Dendritic cell treated with granulocyte-macrophage colony-stimulating factor and Interleukin-4, amounts not matched to agents 40 ng/mL and 50 ng/mL, for 4 days (primary cell): ENCODE measurements around the gene AUTS2.
"Not testable (repeated sequence)": the region's sequence is repeated elsewhere in the genome, so short reads cannot be mapped to it uniquely, and the experiment has no call there.

Experiments used
- H3K27ac Mint-ChIP-seq: one replicate; pipeline ENCODE4 v1.8.0; 2022; ENCODE audit warnings: mild to moderate bottlenecking, mixed read lengths
- H3K27me3 Mint-ChIP-seq: one replicate; pipeline ENCODE4 v1.8.0; 2022; ENCODE audit warnings: mild to moderate bottlenecking, mixed read lengths
- H3K36me3 Mint-ChIP-seq: one replicate; pipeline ENCODE4 v1.8.0; 2022; ENCODE audit warnings: low read depth, mixed read lengths
- H3K4me1 Mint-ChIP-seq: one replicate; pipeline ENCODE4 v1.8.0; 2022; ENCODE audit warnings: low read depth, mixed read lengths
- H3K4me3 Mint-ChIP-seq: one replicate; pipeline ENCODE4 v1.8.0; 2022; ENCODE audit warnings: mild to moderate bottlenecking, moderate library complexity, mixed read lengths
- H3K9me3 Mint-ChIP-seq: one replicate; pipeline ENCODE4 v1.8.0; 2022; ENCODE audit warnings: mixed read lengths
- intact Hi-C: fragments of 100-400 bp; cut with micrococcal nuclease; formaldehyde crosslinking; loops from one replicate; pipeline ENCODE4 v1.15.0; 2022

AUTS2 gene

DNA sequence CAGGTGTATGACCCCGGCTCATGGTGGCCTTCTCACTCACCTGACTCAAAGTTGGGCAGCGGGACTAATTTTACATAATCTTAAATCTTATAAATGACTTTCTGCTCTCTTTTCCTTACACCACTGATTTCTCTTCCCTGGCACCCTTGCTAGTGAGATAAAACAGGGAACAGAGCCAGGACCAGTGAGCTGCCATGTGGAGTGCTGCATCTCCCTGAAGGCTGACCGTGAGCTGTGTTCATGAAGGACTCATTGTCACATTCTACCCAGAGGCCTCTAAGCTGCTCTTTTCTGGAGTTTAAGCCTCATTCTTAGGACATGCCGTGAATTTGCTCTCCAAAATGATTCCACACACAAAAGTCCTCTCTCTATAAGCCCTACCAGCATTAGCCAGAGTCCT is 762.3 kb downstream of the AUTS2 start:
- H3K27ac Mint-ChIP-seq = no peak overlapping the region
- H3K27me3 Mint-ChIP-seq = no peaks in the 10 kb centered on the region
- H3K9me3 Mint-ChIP-seq = no peaks in the 10 kb centered on the region
- peaks cover 24% of the 10 kb centered on the region for H3K4me1 Mint-ChIP-seq
- intact Hi-C loops = loop anchor here (5.0 kb wide), 1 partner anchor 183 kb away; no protein-coding TSS in a partner anchor
- H3K4me3 Mint-ChIP-seq = no peak overlapping the region
- no peaks in the 10 kb centered on the region for H3K36me3 Mint-ChIP-seq

- Mint-ChIP-seq H3K36me3 (no peaks in the 10 kb centered on the region), H3K4me3 (no peak overlapping the region), H3K9me3 (no peaks in the 10 kb centered on the region), H3K4me1 (peaks cover 23% of the 10 kb centered on the region), H3K27ac (peak overlapping the region; percentile 87), H3K27me3 (no peaks in the 10 kb centered on the region)
- intact Hi-C loops = loop anchor here (5.0 kb wide), 1 partner anchor 185 kb away; no protein-coding TSS in a partner anchor
These were observed 763.5 kb downstream of the AUTS2 start for GRCh38 chr7:70361821-70362220.

- H3K27ac Mint-ChIP-seq, H3K9me3 Mint-ChIP-seq, H3K4me3 Mint-ChIP-seq, H3K36me3 Mint-ChIP-seq, H3K27me3 Mint-ChIP-seq: not testable (repeated sequence)
- intact Hi-C loops = loop anchor here (5.0 kb wide), 1 partner anchor 187 kb away; no protein-coding TSS in a partner anchor
- peaks cover 17% of the 10 kb centered on the region for H3K4me1 Mint-ChIP-seq
These were observed 766.1 kb downstream of the AUTS2 start for GRCh38 chr7:70364393-70364792.

DNA sequence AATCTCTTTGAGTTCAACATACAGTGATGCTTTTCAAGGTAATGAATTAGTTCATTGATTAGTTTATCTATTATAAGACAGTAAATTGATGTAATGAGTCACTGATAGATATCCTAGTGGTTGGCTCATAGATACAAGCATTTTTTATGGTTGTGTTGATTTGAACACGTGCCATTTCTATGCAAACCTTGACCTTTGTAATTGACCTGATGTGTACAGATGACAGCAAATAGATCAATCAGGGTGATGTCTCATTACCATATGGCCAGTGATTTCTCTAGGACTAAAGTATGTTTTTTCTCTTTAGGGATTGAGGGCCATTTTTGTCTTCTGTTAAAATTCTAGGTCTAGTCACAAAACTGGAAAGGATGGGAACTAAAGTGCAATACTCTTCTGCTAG is 773.4 kb downstream of the AUTS2 start:
- intact Hi-C loops = no loop called here
- Mint-ChIP-seq H3K36me3 (no peaks in the 10 kb centered on the region), H3K27me3 (no peaks in the 10 kb centered on the region), H3K9me3 (no peaks in the 10 kb centered on the region), H3K4me1 (no peaks in the 10 kb centered on the region), H3K27ac (no peak overlapping the region), H3K4me3 (no peak overlapping the region)

- intact Hi-C loops = no loop called here
- no peaks in the 10 kb centered on the region for H3K36me3 Mint-ChIP-seq
- no peaks in the 10 kb centered on the region for H3K9me3 Mint-ChIP-seq
- H3K27me3 Mint-ChIP-seq = no peaks in the 10 kb centered on the region
- H3K27ac Mint-ChIP-seq = no peak overlapping the region
- no peaks in the 10 kb centered on the region for H3K4me1 Mint-ChIP-seq
- H3K4me3 Mint-ChIP-seq = no peak overlapping the region
These were observed 774.7 kb downstream of the AUTS2 start for GRCh38 chr7:70372768-70373515.

DNA sequence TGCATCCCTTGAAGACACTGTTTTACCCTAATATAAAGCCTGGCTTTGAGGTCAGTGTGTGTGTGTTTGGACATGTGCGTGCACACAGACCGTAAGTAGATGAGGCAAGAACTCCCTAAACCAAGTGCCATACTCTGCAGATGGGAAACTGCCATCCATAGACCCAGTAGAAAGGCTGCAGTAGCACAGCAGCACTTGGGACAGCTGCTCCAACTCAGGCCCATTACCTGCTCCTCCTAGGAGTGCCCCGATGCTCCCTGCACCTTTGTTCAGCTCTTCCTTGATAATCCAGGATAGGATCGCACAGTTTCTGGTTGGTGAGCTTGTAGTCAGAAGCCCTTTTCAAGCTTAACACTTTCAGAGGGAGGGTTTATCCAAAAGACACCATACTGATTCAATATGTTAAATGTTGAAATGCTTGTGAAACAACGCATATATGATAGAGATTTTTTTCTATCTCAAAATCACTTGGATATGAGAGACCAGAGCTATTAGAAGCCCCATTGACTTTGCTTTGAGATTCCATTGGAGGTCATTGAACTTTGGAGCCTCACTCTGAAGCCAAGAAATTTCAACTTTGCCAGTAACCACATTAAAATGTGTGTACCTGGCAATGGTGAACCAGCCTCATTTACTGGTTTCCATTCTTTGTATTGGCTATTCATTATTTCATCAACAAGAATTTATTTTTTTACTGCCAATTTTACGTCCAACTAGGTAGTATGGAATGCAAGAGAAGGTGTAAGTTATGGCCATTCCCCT is 776.7 kb downstream of the AUTS2 start:
- Mint-ChIP-seq H3K36me3 (no peaks in the 10 kb centered on the region), H3K27me3 (no peaks in the 10 kb centered on the region), H3K4me1 (no peaks in the 10 kb centered on the region), H3K9me3 (no peaks in the 10 kb centered on the region), H3K27ac (no peak overlapping the region), H3K4me3 (no peak overlapping the region)
- intact Hi-C loops = no loop called here

DNA sequence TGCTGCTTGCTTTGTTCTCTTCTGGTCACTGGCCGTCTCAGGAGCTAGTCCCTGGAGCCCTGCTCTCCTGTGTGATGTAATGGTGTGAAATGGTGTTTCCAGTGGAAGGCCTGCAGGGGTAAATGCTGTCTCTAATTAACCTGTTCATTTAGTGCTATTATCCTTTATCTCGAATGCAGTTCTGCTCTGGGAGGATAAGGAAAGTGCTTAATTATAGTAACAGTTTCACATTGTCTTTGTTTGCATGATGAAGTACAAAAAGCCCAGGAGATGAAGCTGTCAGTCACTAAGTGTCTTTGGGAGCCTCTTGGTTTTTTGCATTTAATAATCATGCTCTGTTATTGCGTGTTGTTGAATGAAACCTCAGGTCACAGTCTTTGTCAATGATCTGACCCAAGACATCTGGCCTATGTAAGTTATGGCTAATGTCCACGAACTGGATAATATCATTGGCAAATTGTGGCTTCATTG is 778.3 kb downstream of the AUTS2 start:
- Mint-ChIP-seq H3K27me3 (no peaks in the 10 kb centered on the region), H3K4me1 (no peaks in the 10 kb centered on the region), H3K9me3 (no peaks in the 10 kb centered on the region), H3K4me3 (no peak overlapping the region), H3K27ac (no peak overlapping the region), H3K36me3 (no peaks in the 10 kb centered on the region)
- intact Hi-C loops = no loop called here

DNA sequence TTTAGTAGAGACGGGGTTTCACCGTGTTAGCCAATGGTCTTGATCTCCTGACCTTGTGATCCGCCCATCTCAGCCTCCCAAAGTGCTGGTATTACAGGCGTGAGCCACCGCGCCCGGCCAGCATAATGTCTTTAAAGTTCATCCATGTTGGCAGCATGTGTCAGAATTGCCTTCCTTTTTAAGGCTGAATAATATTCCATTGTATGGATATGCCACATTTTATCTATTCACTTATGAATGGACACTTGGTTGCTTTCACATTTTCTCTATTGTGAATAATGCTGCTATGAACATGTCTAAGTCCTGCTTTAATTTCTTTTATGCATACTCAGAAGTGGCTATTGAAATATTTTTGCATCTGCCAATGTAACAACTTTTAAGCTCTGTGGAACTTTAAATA is 779.7 kb downstream of the AUTS2 start:
- H3K36me3 Mint-ChIP-seq = no peaks in the 10 kb centered on the region
- no peak overlapping the region for H3K27ac Mint-ChIP-seq
- H3K4me3 Mint-ChIP-seq = no peak overlapping the region
- no peaks in the 10 kb centered on the region for H3K4me1 Mint-ChIP-seq
- intact Hi-C loops = no loop called here
- no peaks in the 10 kb centered on the region for H3K27me3 Mint-ChIP-seq
- H3K9me3 Mint-ChIP-seq = no peaks in the 10 kb centered on the region

DNA sequence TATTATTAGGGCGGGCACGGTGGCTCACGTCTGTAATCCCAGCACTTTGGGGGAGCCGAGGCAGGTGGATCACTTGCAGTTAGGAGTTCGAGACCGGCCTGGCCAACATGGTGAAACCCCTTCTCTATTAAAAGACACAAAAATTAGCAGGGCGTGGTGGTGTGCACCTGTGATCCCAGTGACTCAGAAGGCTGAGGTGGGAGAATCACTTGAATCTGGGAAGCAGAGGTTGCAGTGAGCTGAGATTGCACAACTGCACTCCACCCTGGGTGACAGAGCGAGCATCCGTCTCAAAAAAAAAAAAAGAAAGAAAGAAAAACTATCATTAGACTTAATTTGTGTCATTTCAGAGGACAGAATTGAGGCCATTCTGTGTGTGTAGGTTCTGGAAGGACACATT is 780.9 kb downstream of the AUTS2 start:
- intact Hi-C loops = no loop called here
- Mint-ChIP-seq H3K9me3 (no peaks in the 10 kb centered on the region), H3K36me3 (no peaks in the 10 kb centered on the region), H3K27ac (no peak overlapping the region), H3K4me1 (no peaks in the 10 kb centered on the region), H3K27me3 (no peaks in the 10 kb centered on the region), H3K4me3 (no peak overlapping the region)

GRCh38 chr7:70380421-70381015 is 782.2 kb downstream of the AUTS2 start:
- H3K27me3 Mint-ChIP-seq = no peaks in the 10 kb centered on the region
- no peak overlapping the region for H3K27ac Mint-ChIP-seq
- H3K9me3 Mint-ChIP-seq = no peaks in the 10 kb centered on the region
- H3K36me3 Mint-ChIP-seq = no peaks in the 10 kb centered on the region
- intact Hi-C loops = no loop called here
- no peaks in the 10 kb centered on the region for H3K4me1 Mint-ChIP-seq
- H3K4me3 Mint-ChIP-seq = no peak overlapping the region

- Mint-ChIP-seq H3K4me3 (no peak overlapping the region), H3K9me3 (no peaks in the 10 kb centered on the region), H3K27me3 (no peaks in the 10 kb centered on the region), H3K4me1 (no peaks in the 10 kb centered on the region), H3K36me3 (no peaks in the 10 kb centered on the region), H3K27ac (no peak overlapping the region)
- intact Hi-C loops = no loop called here
These were observed 784.9 kb downstream of the AUTS2 start for GRCh38 chr7:70383066-70383782.

GRCh38 chr7:70384024-70384423 is 785.7 kb downstream of the AUTS2 start:
- no peaks in the 10 kb centered on the region for H3K27me3 Mint-ChIP-seq
- intact Hi-C loops = no loop called here
- no peak overlapping the region for H3K27ac Mint-ChIP-seq
- no peaks in the 10 kb centered on the region for H3K4me1 Mint-ChIP-seq
- no peak overlapping the region for H3K4me3 Mint-ChIP-seq
- H3K9me3 Mint-ChIP-seq = no peaks in the 10 kb centered on the region
- no peaks in the 10 kb centered on the region for H3K36me3 Mint-ChIP-seq

DNA sequence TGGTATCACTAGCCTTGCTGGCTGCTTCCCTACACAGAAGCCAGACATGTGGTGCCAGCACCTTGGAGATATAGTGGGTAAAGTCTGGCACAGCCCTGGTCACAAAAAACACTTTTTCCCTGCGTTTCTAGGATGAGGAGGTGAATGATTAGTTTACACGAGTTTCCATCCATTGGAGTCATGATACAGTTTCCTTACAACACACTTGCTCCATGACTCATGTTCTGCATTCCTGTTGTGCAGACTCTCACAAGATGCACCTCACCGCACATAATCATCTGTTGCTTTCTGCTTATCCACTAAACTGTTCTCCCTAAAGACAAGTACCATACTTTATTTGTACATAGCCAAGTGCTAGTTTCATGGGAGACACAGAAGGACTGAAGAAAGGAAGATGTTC is 786.6 kb downstream of the AUTS2 start:
- Mint-ChIP-seq H3K27ac (no peak overlapping the region), H3K27me3 (no peaks in the 10 kb centered on the region), H3K4me3 (no peak overlapping the region), H3K4me1 (no peaks in the 10 kb centered on the region), H3K36me3 (no peaks in the 10 kb centered on the region), H3K9me3 (no peaks in the 10 kb centered on the region)
- intact Hi-C loops = no loop called here

DNA sequence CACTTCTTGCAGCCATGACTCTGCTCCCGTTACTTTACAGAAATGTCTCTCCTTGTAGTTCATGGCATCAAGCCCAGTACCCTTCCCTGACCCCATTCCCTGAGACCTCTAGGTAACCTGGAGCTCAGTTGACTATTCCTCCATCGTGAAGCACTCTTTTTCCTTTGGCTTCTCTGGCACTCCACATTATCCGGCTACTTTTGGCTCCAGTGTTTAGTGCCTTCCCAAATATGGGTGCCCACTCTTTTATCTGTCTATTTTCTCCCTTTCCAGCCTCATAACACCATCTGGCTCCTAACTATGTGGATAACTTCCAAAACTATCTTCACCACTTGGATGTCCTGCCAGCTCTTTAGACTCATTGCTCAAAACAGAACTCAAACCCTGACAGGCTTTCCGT is 788.9 kb downstream of the AUTS2 start:
- H3K4me3 Mint-ChIP-seq = no peak overlapping the region
- no peaks in the 10 kb centered on the region for H3K36me3 Mint-ChIP-seq
- H3K4me1 Mint-ChIP-seq = no peaks in the 10 kb centered on the region
- H3K27ac Mint-ChIP-seq = no peak overlapping the region
- H3K27me3 Mint-ChIP-seq = no peaks in the 10 kb centered on the region
- intact Hi-C loops = no loop called here
- H3K9me3 Mint-ChIP-seq = no peaks in the 10 kb centered on the region
